Measurements from ENCODE around the gene SP5.

The SP5 gene

DNA sequence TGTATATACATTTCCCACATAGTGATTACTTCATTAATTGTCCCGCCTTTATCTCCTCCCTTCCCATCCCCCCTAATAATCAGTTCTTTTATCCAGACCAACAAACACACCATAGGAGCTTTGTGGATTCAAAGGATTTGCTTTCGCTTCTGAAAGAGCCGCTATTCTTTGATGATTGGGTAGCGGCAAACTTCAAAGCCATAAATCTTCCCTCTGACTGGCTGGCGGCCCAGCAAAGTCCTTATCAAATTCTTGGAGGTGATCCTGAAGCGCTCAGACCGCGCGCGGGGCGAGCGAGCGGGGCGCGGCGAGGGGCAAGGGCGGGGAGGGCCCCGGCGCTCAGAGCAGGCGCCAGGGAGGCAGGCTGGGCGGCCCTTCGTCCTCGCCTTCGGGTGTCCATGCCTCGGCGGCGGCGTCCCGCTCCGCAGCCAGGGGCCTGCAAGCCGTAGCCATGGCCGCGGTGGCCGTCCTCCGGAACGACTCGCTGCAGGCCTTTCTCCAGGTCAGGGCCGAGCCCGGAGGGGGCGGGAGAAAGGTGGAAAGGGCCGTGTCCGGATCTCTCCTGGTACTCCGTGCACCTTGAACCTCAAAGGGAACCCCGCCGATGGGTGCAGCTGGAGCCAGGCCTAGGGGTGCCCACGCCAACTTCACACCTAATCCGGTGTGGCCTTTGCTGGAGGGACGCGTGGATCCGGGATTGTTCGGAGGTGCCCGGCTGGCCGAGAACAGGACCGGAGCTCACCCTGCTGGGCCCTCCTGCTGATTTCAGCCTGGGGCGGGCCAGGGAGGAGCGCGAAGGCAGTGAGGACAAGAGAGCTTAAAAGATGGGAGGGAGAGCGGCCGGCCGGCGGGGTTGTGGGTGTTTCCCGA is at the start of gene SP5:
SP5 (plus strand) TSS at position 276 of the 870 bp plus-strand sequence; CDS start at position 452, 176 bp downstream.
- no peaks in the 10 kb centered on the region for H3K9me3 ChIP-seq (ENCODE audit: insufficient read depth, low read depth, low read length)
- no peak within 1 kb of the TSS for H3K4me3 ChIP-seq (ENCODE audit: low read length, poor library complexity, severe bottlenecking)
- no peak within 1 kb of the TSS for H3K9ac ChIP-seq (ENCODE audit: low read depth, low read length, poor library complexity, severe bottlenecking)
- no peaks in the 10 kb centered on the region for H3K9me2 ChIP-seq (replicated peaks; ENCODE audit: low read depth, low read length)
- no peaks in the 10 kb centered on the region for H3K27me3 ChIP-seq (ENCODE audit: insufficient read depth, low read length, poor library complexity, severe bottlenecking)
- TF ChIP-seq, protein P1, sequence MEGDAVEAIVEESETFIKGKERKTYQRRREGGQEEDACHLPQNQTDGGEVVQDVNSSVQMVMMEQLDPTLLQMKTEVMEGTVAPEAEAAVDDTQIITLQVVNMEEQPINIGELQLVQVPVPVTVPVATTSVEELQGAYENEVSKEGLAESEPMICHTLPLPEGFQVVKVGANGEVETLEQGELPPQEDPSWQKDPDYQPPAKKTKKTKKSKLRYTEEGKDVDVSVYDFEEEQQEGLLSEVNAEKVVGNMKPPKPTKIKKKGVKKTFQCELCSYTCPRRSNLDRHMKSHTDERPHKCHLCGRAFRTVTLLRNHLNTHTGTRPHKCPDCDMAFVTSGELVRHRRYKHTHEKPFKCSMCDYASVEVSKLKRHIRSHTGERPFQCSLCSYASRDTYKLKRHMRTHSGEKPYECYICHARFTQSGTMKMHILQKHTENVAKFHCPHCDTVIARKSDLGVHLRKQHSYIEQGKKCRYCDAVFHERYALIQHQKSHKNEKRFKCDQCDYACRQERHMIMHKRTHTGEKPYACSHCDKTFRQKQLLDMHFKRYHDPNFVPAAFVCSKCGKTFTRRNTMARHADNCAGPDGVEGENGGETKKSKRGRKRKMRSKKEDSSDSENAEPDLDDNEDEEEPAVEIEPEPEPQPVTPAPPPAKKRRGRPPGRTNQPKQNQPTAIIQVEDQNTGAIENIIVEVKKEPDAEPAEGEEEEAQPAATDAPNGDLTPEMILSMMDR (conservative IDR thresholded peaks at IDR 0.05; ENCODE audit: low read length): no peak
- TF ChIP-seq EZH2phosphoT487 (IDR thresholded peaks at IDR 0.05; ENCODE audit: borderline replicate concordance): no peak
- H3F3A ChIP-seq (ENCODE audit: low read depth): no peaks in the 10 kb centered on the region
- H3K79me2 ChIP-seq (ENCODE audit: insufficient read depth, low read length): no peaks in the 10 kb centered on the region
- no peaks in the 10 kb centered on the region for H4K20me1 ChIP-seq (ENCODE audit: insufficient read depth, low read length, poor library complexity, severe bottlenecking)
- no peaks in the 10 kb centered on the region for H3K36me3 ChIP-seq (ENCODE audit: insufficient read depth, low read length)
- no peak within 1 kb of the TSS for H2AFZ ChIP-seq (ENCODE audit: low read length)
- H3K4me2 ChIP-seq (ENCODE audit: low read depth, low read length, poor library complexity, severe bottlenecking): no peak within 1 kb of the TSS
- H3K4me1 ChIP-seq (ENCODE audit: insufficient read depth, low read length, poor library complexity, severe bottlenecking): no peaks in the 10 kb centered on the region

DNA sequence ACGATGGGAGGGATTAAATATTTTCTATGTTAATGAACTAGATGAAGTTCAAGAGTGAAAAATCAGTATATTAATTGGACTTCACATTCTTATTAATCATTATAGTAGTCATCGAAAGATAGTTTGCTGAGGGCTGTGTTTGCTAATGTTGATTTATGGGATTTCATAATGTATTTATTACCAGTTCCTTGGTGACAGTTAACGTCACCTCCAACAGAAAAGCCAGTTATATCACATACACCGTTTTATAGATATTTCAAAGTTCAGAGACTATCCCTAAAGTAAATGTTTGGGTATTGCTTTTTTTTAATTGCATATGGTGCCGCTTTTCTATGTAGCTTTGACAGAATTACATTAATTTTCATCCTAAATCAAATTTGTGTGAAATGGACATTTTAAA is 49.4 kb upstream of the SP5 start:
- no peaks in the 10 kb centered on the region for H3F3A ChIP-seq (ENCODE audit: low read depth)
- no peaks in the 10 kb centered on the region for H3K79me2 ChIP-seq (ENCODE audit: insufficient read depth, low read length)
- TF ChIP-seq EZH2phosphoT487 (IDR thresholded peaks at IDR 0.05; ENCODE audit: borderline replicate concordance): no peak
- TF ChIP-seq, protein P1 (conservative IDR thresholded peaks at IDR 0.05; ENCODE audit: low read length): no peak
- no peaks in the 10 kb centered on the region for H3K27me3 ChIP-seq (ENCODE audit: insufficient read depth, low read length, poor library complexity, severe bottlenecking)
- H3K9me3 ChIP-seq (ENCODE audit: insufficient read depth, low read depth, low read length): no peaks in the 10 kb centered on the region
- H3K36me3 ChIP-seq (ENCODE audit: insufficient read depth, low read length): no peaks in the 10 kb centered on the region
- H3K4me3 ChIP-seq (ENCODE audit: low read length, poor library complexity, severe bottlenecking): no peak overlapping the region
- no peaks in the 10 kb centered on the region for H4K20me1 ChIP-seq (ENCODE audit: insufficient read depth, low read length, poor library complexity, severe bottlenecking)
- no peaks in the 10 kb centered on the region for H3K9me2 ChIP-seq (replicated peaks; ENCODE audit: low read depth, low read length)
- no peak overlapping the region for H3K9ac ChIP-seq (ENCODE audit: low read depth, low read length, poor library complexity, severe bottlenecking)
- H3K4me2 ChIP-seq (ENCODE audit: low read depth, low read length, poor library complexity, severe bottlenecking): no peak overlapping the region
- no peaks in the 10 kb centered on the region for H3K4me1 ChIP-seq (ENCODE audit: insufficient read depth, low read length, poor library complexity, severe bottlenecking)
- H2AFZ ChIP-seq (ENCODE audit: low read length): no peak overlapping the region

DNA sequence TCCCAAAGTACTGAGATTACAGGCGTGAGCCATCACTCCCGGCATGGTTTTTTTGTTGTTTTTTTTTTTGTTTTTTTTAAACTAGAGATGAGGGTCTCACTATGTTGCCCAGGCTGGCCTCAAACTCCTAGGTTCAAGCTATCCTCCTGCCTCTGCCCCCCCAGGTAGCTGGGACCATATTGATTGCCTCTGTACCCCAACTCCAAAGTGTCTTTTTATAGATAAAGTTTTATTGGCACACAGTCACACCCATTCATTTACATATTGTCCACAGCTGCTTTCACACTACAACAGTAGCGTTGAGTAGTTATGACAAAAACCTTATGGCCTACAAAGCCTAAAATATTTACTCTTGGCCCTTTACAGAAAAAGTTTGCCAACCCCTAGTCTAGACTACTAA is 45.2 kb upstream of the SP5 start:
- no peaks in the 10 kb centered on the region for H3K27me3 ChIP-seq (ENCODE audit: insufficient read depth, low read length, poor library complexity, severe bottlenecking)
- H3K9me3 ChIP-seq (ENCODE audit: insufficient read depth, low read depth, low read length): no peaks in the 10 kb centered on the region
- H3K4me3 ChIP-seq (ENCODE audit: low read length, poor library complexity, severe bottlenecking): no peak overlapping the region
- no peak overlapping the region for H2AFZ ChIP-seq (ENCODE audit: low read length)
- TF ChIP-seq, protein P1 (conservative IDR thresholded peaks at IDR 0.05; ENCODE audit: low read length): no peak
- no peak for TF ChIP-seq EZH2phosphoT487 (IDR thresholded peaks at IDR 0.05; ENCODE audit: borderline replicate concordance)
- H3K4me1 ChIP-seq (ENCODE audit: insufficient read depth, low read length, poor library complexity, severe bottlenecking): no peaks in the 10 kb centered on the region
- H4K20me1 ChIP-seq (ENCODE audit: insufficient read depth, low read length, poor library complexity, severe bottlenecking): no peaks in the 10 kb centered on the region
- H3F3A ChIP-seq (ENCODE audit: low read depth): no peaks in the 10 kb centered on the region
- H3K9me2 ChIP-seq (replicated peaks; ENCODE audit: low read depth, low read length): no peaks in the 10 kb centered on the region
- no peak overlapping the region for H3K9ac ChIP-seq (ENCODE audit: low read depth, low read length, poor library complexity, severe bottlenecking)
- no peaks in the 10 kb centered on the region for H3K36me3 ChIP-seq (ENCODE audit: insufficient read depth, low read length)
- no peaks in the 10 kb centered on the region for H3K79me2 ChIP-seq (ENCODE audit: insufficient read depth, low read length)
- H3K4me2 ChIP-seq (ENCODE audit: low read depth, low read length, poor library complexity, severe bottlenecking): no peak overlapping the region

All from Loucy (cell line).